Measurements from ENCODE around the gene ACACB.

The ACACB gene

DNA sequence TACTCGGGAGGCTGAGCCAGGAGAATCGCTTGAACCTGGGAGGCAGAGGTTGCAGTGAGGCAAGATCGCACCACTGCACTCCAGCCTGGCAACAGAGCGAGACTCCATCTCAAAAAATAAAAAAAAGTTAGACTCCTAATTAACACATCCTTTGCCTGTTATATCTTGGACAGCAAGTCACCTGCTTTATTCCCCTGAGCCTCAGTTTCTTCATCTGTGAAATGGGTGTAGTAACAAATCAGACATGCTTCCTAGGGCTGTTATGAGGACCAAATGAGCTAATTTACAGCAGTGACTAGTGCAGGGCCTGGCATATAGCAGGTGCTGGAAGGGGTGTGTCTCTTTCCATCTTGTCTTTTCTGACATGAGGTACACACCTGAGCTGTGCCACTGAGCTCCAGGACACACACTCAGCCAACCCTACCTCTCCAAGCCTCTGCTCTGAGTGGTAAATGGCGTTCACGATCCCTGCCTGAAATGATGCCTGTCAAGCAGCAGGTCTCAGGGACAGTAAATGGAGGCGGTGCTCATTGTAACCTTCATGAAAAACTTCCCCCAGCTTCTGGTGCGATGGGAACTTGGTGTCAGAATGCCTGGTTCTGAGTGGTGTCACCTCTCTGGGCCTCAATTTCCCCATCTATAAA is 161.0 kb downstream of the ACACB start:
- FAIRE-seq (no peak), DNase-seq (ENCODE audit: insufficient read length, low spot score) (no peak)
- TF ChIP-seq, protein P1, sequence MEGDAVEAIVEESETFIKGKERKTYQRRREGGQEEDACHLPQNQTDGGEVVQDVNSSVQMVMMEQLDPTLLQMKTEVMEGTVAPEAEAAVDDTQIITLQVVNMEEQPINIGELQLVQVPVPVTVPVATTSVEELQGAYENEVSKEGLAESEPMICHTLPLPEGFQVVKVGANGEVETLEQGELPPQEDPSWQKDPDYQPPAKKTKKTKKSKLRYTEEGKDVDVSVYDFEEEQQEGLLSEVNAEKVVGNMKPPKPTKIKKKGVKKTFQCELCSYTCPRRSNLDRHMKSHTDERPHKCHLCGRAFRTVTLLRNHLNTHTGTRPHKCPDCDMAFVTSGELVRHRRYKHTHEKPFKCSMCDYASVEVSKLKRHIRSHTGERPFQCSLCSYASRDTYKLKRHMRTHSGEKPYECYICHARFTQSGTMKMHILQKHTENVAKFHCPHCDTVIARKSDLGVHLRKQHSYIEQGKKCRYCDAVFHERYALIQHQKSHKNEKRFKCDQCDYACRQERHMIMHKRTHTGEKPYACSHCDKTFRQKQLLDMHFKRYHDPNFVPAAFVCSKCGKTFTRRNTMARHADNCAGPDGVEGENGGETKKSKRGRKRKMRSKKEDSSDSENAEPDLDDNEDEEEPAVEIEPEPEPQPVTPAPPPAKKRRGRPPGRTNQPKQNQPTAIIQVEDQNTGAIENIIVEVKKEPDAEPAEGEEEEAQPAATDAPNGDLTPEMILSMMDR (IDR thresholded peaks at IDR 0.05; ENCODE audit: insufficient read depth, missing control alignments): no peak

DNA sequence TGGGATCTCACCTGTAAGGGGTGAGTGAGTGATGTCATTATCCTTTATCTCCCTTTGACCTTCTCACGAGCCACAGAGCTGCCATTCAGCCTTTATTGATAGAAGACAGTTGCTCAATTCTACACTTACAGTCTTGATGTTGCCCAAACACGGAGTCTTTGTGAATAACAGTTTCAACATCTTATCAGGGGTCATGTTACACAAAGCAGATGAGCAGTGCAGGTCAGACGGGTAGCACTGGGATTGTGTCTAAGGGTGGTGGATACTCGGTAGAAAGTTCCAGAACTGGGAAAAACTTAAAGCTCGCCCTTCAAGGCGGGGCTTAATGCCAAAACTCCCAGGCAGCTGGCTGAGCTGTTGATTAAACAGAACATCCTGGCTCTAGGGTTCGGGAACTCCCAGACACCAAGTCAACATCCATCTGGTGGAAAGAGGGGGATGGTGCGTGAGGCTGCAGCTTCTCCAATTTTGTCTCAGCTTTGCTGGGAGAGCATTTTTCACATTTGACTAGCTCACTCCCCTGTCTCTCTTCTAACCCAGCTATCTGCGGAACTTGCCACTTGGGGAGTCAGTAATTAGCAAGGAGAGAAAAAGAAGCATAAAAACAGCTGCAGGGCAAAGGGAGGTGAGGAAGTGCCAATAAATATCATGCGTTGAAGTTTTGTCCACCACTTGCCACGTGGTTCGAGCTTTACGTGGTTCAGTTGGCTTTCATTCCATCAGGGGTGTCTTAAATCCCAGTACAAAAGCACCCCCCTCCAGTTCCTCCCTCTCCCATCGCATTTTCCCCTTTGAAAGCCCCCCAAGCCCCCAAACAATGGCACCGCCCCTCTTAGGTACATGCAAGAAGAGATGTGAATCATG is 161.7 kb downstream of the ACACB start:
- TF ChIP-seq, protein P1 (IDR thresholded peaks at IDR 0.05; ENCODE audit: insufficient read depth, missing control alignments): no peak
- DNase-seq (ENCODE audit: insufficient read length, low spot score) (no peak), FAIRE-seq (no peak)

DNA sequence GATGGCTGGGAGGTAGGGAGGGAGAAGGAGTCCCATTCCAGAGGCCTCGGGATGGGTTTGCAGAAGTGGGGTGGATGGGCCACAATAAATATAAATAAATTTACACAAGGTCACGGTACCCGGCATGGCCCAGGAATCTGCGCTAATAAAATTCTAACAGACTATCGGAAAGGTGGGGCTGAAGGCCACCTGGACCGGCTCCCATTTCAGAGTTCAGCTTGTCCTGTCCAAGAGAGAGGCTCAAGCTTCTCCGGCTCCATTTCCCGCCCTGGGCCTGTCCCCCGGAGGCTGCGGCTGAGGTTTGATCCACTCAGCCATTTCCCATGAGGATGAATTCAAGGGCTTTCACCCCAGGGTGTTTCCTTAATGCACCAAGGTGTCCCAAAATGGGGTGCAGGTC is 162.5 kb downstream of the ACACB start:
- FAIRE-seq (no peak), DNase-seq (ENCODE audit: insufficient read length, low spot score) (no peak)
- TF ChIP-seq, protein P1 (IDR thresholded peaks at IDR 0.05; ENCODE audit: insufficient read depth, missing control alignments): no peak

DNA sequence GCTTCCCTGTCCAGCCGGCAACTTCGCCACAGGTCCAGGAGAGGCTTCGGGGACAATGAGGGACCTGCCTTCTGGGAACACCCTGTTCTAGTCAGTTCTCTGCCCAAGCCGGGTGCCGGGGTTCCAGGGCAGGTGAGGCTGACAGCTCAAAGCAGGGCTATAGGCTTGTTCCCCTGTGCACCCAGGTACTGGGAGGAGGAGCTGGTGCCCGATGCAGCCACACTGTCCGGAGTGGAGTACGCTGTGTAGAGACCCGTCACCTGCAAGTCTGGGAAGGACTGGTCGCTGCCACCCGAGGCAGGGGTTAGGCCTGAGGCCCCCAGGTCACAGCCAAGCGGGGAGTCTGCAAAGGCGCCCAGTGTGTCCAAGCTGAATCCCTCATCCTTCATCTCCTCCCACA is 163.1 kb downstream of the ACACB start:
- TF ChIP-seq, protein P1 (IDR thresholded peaks at IDR 0.05; ENCODE audit: insufficient read depth, missing control alignments): no peak
- no peak for DNase-seq (ENCODE audit: insufficient read length, low spot score)
- no peak for FAIRE-seq

DNA sequence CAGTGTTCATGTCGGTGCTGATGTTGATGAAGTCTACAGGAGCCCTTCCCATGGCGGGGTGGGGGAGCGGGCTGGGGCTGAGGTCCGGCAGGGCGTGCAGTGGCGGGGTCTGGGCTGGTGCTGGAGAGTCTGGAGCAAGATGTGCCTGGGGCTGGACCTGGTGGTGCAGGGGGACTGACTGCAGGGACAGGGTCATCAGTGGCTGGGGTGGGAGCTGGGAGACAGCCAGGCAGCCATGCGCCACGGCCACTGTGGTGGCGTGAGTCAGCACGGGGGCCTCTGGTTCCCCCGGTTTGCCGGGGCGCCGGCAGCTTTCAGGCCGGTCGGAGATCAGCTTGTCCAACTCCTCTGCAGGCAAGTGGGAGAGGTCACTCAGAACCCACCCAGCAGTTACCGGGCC is 165.1 kb downstream of the ACACB start:
- TF ChIP-seq, protein P1 (IDR thresholded peaks at IDR 0.05; ENCODE audit: insufficient read depth, missing control alignments): no peak
- FAIRE-seq (no peak), DNase-seq (ENCODE audit: insufficient read length, low spot score) (no peak)

DNA sequence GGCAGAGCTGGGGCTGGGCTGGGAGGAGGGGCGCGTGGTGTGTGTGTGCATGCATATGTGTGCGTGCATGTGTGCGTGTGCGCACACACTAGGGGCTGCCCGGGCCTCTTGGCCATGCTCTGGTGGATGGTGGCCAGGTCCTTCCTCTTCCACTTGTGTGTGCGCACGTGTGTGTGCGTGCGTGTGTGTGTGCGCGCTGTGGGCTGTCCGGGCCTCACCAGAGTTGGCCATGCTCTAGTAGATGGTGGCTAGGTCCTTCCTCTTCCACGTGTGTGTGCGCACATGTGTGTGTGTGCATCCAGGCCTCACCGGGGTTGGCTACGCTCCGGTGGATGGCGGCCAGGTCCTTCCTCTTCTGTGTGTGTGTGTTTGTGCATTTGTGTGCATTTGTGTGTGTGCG is 168.0 kb downstream of the ACACB start:
- TF ChIP-seq, protein P1 (IDR thresholded peaks at IDR 0.05; ENCODE audit: insufficient read depth, missing control alignments): no peak
- no peak for FAIRE-seq
- no peak for DNase-seq (ENCODE audit: insufficient read length, low spot score)

DNA sequence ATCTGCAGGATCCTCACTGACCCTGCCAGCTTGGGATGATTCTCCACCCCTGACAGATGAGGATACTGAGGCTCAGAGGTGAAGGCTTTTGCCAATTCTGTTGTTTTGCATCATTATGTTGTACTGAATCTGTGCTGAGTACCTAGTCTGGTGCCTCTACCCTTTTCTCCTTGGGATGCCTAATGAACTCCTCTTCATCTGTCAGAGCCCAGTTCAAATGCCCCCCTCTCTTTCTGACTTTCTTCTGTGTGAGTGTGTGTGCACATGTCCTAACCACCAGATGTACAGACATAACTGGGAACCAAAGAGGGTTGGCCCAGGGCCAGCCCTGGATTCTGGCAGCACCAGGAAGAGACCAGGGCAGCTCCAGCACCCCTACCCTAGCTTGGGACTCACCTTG is 169.9 kb downstream of the ACACB start:
- DNase-seq (ENCODE audit: insufficient read length, low spot score) (no peak), FAIRE-seq (no peak)
- TF ChIP-seq, protein P1 (IDR thresholded peaks at IDR 0.05; ENCODE audit: insufficient read depth, missing control alignments): no peak
